Measurements from ENCODE around the gene CDADC1.

DNA sequence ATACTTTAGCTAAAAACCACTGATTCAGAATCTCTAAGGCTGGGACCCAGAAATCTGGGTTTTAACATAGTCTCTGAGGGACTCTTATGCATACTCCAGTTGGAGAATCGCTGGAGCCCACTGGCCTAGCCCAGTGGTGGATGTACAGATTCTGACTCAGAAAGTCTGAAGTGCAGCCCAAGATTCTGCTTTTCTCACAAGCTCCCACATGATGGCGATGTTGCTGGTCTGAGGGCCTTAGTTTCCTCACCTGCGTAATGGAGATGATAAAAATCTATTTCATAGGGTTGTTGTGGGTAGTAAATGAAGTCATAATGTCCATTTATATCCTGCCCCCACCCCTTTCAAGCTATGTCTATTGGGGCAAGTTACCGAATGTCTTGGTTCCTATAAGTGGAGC is 7.7 kb upstream of the CDADC1 start:
- TF ChIP-seq SIN3A (IDR thresholded peaks at IDR 0.05; ENCODE audit: borderline replicate concordance, insufficient read depth, low read length), result no peak
- no peak for TF ChIP-seq TAF1 (IDR thresholded peaks at IDR 0.05; ENCODE audit: borderline replicate concordance, insufficient read depth, low read length)
- no peak for TF ChIP-seq POLR2AphosphoS5 (IDR thresholded peaks at IDR 0.05; ENCODE audit: low read depth, low read length)
